HEK293 (cell line): ENCODE data around the gene NLRP4.

Experiments
- ZNF530 ChIP-seq: fragments of 450-650 bp; formaldehyde crosslinking; IDR thresholded peaks from 2 replicates; pipeline ENCODE4 v1.5.1; 2016; ENCODE audit warnings: low read depth, missing biosample characterization, missing genetic modification characterization
- TF ChIP-seq, protein P1 (sequence below): fragments of 450-650 bp; formaldehyde crosslinking; IDR thresholded peaks from 2 replicates; pipeline ENCODE4 v1.5.1; 2016; ENCODE audit warnings: missing biosample characterization, missing genetic modification characterization, low read depth

GRCh38 chr19:55907286-55907685 is 70.9 kb downstream of the NLRP4 start:
- TF ChIP-seq, protein P1, sequence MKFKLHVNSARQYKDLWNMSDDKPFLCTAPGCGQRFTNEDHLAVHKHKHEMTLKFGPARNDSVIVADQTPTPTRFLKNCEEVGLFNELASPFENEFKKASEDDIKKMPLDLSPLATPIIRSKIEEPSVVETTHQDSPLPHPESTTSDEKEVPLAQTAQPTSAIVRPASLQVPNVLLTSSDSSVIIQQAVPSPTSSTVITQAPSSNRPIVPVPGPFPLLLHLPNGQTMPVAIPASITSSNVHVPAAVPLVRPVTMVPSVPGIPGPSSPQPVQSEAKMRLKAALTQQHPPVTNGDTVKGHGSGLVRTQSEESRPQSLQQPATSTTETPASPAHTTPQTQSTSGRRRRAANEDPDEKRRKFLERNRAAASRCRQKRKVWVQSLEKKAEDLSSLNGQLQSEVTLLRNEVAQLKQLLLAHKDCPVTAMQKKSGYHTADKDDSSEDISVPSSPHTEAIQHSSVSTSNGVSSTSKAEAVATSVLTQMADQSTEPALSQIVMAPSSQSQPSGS (tag by site-specific recombination) = no peak
- no peak for TF ChIP-seq ZNF530 (tag by site-specific recombination)
